IPS-18c (cell line): ENCODE data around the gene FOLH1.
"Not testable (repeated sequence)": the region's sequence is repeated elsewhere in the genome, so short reads cannot be mapped to it uniquely, and the experiment has no call there.

Experiments used
- H3K4me3 ChIP-seq: 2 replicates; pipeline ENCODE4 v1.7.0; 2013; ENCODE audit warnings: low read depth, mild to moderate bottlenecking, low read length, moderate library complexity; ENCODE audit not compliant: insufficient read depth
- H3K9me3 ChIP-seq: one replicate; pipeline ENCODE4 v1.6.1; 2013; ENCODE audit warnings: mild to moderate bottlenecking, low read length, moderate library complexity; ENCODE audit not compliant: control insufficient read depth, insufficient read depth

FOLH1 gene

DNA sequence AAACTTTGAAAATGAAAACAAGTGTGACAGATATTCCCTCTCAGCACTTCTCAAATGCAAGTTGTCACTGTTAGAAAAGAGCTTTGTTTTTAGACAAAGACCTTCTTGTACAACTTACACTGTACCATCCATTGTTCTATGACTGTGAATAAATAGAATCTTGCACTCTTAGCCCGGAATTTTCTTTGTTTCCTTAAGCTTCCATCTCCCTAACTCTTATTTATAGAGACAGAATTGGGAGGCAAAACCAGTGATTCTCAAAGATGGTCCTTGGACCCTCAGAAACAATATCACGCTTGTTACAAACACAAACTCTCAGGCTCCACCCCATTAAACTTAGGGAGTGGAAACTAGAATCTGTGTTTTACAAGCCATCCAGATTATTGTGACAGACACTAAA is 18.1 kb downstream of the FOLH1 start:
- H3K9me3 ChIP-seq, H3K4me3 ChIP-seq: not testable (repeated sequence)

- H3K9me3 ChIP-seq, H3K4me3 ChIP-seq: not testable (repeated sequence)
These were observed 22.2 kb downstream of the FOLH1 start for GRCh38 chr11:49186225-49186624.

GRCh38 chr11:49185597-49185996 is 22.8 kb downstream of the FOLH1 start:
- H3K9me3 ChIP-seq: not testable (repeated sequence)

DNA sequence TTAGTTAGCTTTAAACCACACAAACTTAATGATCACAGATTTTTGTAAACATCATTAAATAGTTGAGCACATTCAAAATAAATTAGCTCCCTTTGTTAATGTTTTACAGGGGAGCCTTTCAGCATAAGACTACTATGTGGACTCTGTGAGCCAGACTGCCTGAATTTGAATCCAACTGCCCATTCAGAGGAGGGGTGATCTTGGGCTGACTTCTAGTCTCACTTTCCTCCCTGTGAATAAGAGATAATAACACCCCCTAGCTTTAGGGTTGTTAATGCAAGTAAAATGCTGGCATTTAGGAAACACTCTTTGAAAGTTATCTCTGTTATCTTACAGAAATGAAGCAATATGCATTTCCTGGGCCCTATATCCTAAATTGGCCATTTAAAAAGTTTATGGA is 23.6 kb downstream of the FOLH1 start:
- H3K4me3 ChIP-seq, H3K9me3 ChIP-seq: not testable (repeated sequence)

More at GRCh38 chr11:49185597-49185996, 22.8 kb downstream of the FOLH1 start:
- not testable (repeated sequence) for H3K4me3 ChIP-seq

- not testable (repeated sequence) for H3K9me3 ChIP-seq, H3K4me3 ChIP-seq
These were observed 30.5 kb downstream of the FOLH1 start for GRCh38 chr11:49177936-49178335.

- H3K4me3 ChIP-seq: not testable (repeated sequence)
These were observed 33.0 kb downstream of the FOLH1 start for GRCh38 chr11:49175378-49175777.

DNA sequence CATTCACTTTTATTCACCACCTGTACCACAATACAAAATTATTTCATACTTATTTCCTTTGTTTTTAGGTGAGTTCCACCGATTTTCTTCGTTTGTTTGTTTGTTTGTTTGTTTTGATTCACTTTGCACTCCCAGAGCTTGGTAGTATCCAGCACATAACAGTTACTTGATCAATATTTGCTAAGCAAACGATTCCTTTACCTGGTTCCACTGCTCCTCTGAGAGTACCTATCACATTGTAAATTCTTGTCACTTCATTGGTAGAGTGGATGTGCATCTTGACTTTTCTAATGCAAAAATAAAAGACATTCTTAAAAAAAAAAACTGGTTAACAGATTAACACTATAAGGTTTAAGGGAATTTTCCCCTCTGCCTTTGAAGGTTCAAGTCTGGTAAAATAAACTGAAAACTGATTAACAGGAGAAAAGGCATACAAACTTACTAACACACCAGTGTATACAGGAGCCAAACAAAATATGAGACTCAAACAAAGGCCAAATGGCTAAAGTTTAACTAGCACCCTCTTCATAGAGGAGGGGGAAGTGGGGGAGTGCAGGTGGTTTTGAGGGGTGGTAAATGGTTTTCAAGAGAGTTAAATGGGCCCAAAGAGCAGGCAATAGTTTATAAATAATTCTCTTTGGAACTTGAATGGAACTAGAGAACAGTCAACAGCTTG is 33.6 kb downstream of the FOLH1 start:
- H3K4me3 ChIP-seq, H3K9me3 ChIP-seq: not testable (repeated sequence)

More at GRCh38 chr11:49175378-49175777, 33.0 kb downstream of the FOLH1 start:
- H3K9me3 ChIP-seq: not testable (repeated sequence)

DNA sequence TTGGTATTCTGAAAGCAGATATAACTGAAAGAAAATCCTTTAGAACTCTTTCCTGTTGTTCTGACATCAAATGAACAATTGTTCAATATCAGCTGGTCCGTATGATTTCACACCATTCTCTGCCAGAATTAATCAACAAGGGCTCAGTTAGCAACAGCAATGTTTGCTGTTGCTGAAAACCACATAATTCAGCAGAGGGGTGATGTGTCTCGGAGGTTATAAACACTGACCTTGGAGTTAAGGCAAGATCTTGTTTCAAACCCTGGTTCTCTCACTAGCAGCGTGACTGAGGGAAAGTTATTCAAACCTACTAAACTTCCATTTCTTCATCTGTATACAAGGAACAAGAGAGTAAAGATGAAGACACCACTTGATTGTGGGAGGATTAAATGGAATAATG is 36.8 kb downstream of the FOLH1 start:
- not testable (repeated sequence) for H3K4me3 ChIP-seq, H3K9me3 ChIP-seq

- not testable (repeated sequence) for H3K4me3 ChIP-seq
These were observed 38.8 kb downstream of the FOLH1 start for GRCh38 chr11:49169579-49169978.

GRCh38 chr11:49168992-49169391 is 39.4 kb downstream of the FOLH1 start:
- H3K4me3 ChIP-seq: not testable (repeated sequence)

More at GRCh38 chr11:49169579-49169978, 38.8 kb downstream of the FOLH1 start:
- not testable (repeated sequence) for H3K9me3 ChIP-seq

GRCh38 chr11:49151211-49151610 is 57.2 kb downstream of the FOLH1 start:
- Histone ChIP-seq H3K9me3 (peaks cover 2% of the 10 kb centered on the region), H3K4me3 (no peak overlapping the region)

More at GRCh38 chr11:49168992-49169391, 39.4 kb downstream of the FOLH1 start:
- not testable (repeated sequence) for H3K9me3 ChIP-seq

DNA sequence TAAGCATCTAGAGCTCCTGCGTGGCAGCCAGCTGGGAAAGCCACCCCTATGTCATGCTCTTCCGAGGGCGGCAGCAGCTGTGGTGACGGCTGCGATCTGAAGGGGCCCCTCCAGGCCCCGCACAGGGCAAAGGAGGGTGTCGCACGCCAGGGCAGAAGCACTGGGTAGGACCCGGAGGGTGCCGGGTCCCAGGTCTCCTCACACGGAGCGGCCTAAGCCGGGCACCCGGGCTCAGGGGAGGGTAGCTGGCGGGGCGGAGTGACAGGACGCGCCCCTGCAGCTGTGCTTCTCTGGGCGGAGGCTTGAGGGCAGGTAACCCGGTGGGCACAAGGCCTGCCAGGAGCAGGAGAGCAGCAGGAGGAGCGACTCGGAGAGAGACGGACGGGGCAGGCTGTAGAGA is 106.0 kb downstream of the FOLH1 start:
- not testable (repeated sequence) for H3K4me3 ChIP-seq
- H3K9me3 ChIP-seq: peaks cover 22% of the 10 kb centered on the region
